GM13976 (cell line): ENCODE data around the gene BTD.

Experiments
- DNase-seq: peaks from one replicate; pipeline ENCODE4 v3.0.0; 2012; ENCODE audit warnings: low spot score
- in situ Hi-C: fragments of 300-500 bp; cut with MboI; formaldehyde crosslinking; loops from one replicate; pipeline ENCODE4 v1.12.0; 2022; ENCODE audit warnings: low sequenced_read_pairs, mixed read lengths, inconsistent platforms; ENCODE audit not compliant: unreplicated experiment
- TF ChIP-seq, protein P1 (sequence below): IDR thresholded peaks from 2 replicates; pipeline ENCODE4 v1.5.1; 2012; ENCODE audit warnings: borderline replicate concordance, mild to moderate bottlenecking; ENCODE audit not compliant: insufficient read depth; ENCODE audit errors: extremely low read depth, missing control alignments, control extremely low read depth

BTD gene

DNA sequence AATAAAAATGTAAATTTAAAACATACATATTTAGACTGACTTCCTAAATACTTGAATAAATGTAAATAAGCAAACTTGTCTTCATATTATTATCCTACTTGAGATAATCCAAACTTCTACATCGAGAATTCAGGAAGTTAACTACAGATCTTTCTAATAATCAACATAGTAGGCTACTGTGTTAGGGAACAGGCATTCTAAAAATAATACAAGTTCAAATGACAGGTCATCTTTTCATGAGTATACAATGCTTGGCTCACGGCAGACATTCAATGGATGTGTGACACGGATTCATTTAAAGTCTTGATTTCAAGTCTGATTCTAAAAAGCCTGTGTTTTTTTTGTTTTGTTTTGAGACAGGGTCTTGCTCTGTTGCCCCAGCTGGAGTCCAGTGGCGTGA is 88.7 kb downstream of the BTD start:
- no peak for DNase-seq
- in situ Hi-C loops: no loop called here
- TF ChIP-seq, protein P1, sequence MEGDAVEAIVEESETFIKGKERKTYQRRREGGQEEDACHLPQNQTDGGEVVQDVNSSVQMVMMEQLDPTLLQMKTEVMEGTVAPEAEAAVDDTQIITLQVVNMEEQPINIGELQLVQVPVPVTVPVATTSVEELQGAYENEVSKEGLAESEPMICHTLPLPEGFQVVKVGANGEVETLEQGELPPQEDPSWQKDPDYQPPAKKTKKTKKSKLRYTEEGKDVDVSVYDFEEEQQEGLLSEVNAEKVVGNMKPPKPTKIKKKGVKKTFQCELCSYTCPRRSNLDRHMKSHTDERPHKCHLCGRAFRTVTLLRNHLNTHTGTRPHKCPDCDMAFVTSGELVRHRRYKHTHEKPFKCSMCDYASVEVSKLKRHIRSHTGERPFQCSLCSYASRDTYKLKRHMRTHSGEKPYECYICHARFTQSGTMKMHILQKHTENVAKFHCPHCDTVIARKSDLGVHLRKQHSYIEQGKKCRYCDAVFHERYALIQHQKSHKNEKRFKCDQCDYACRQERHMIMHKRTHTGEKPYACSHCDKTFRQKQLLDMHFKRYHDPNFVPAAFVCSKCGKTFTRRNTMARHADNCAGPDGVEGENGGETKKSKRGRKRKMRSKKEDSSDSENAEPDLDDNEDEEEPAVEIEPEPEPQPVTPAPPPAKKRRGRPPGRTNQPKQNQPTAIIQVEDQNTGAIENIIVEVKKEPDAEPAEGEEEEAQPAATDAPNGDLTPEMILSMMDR: no peak

DNA sequence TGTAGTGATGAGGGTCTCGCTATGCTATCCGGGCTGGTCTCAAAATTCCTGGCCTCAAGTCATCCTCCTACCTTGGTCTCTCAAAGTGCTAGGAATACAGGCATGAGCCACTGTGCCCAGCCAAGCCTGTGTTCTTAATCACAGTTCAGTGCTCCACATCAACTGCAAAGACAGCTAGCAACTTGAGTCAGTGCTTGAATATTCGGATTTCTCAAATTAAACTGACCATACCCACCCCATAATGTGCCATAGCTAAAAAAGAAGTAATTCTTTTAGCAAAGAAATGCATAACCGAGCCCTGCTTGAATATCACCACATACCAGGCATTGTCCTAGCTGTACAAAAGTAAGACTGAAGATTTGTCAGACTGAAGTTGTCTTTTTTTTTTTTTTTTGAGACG is 89.2 kb downstream of the BTD start:
- TF ChIP-seq, protein P1: no peak
- in situ Hi-C loops: no loop called here
- DNase-seq: no peak

DNA sequence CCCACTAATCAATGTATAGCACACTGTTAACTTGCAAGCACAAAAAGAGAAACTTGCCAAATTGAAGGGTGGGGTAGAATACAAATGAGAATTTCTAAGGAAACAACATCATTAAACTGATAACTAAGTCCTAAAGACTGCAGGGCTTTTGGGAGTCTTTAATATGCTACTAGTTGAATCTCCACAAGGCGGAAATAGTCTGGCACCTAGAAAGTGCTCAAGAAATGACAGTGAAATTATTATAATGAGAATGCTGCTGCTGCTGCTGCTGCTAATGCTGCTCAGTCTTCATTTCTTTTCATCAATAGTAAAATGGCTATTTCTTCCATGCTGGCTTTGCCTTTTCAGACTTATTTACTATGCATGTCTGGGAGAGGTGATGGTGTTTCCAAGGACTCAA is 91.8 kb downstream of the BTD start:
- DNase-seq: peak; percentile 8
- in situ Hi-C loops: no loop called here
- TF ChIP-seq, protein P1: no peak

DNA sequence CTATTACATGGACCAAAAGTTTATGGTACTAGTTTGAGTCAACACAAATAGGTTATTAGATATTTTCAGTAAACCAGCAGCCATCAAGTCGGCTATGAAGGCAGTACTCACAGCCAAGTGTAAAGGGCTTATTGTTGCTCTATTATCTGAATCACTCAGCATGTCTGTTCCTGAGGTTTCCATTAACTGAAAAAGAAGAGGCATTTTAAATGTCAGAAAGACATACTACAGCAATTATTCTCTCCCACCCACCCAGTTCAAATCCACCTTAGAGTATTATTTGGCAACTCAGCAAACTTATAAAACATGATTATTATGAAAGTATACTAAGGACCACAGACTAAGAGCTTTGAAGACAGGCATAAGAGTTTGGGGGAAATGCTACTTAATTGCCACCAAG is 93.1 kb downstream of the BTD start:
- TF ChIP-seq, protein P1: no peak
- DNase-seq: no peak
- in situ Hi-C loops: no loop called here
